Pancreas (tissue), 10 donors: ENCODE results near the gene GAA. TPM values are rescaled to one million over a fixed set of nuclear protein-coding genes. Genes with fewer than 3 reads are reported as not detected.

ENCODE experiments used
- ATAC-seq, 4 donors: fragments of 200-7000 bp; cut with Tn5 transposase; one replicate each; pipeline versions ENCODE4 v1.8.0 to v1.9.1; 2020; ENCODE audit warnings: mild to moderate bottlenecking in 4 of 4, moderate library complexity in 4 of 4
- DNase-seq, 6 donors: peaks; one replicate each; pipeline ENCODE4 v3.0.0-alpha.2; 2020
- FAIRE-seq: peaks from 2 replicates; lab custom pipeline; 2012; peaks lifted over from hg19 to GRCh38; lab: Jason Lieb, UNC
- H3K27ac ChIP-seq, 4 donors: fragments of 200-600 bp; sonication (generic); 1 replicate in 3 of 4; 2 replicates in 1 of 4; pipeline versions ENCODE4 v1.5.0 to v1.8.0; 2020
- H3K27me3 ChIP-seq, 4 donors: fragments of 200-600 bp; one replicate each; pipeline ENCODE4 v1.8.0; 2021
- H3K36me3 ChIP-seq, 3 donors: fragments of 200-600 bp; sonication (generic) in 1 of 3; one replicate each; pipeline versions ENCODE4 v1.5.0 to v1.8.0; 2020 to 2021
- H3K4me1 ChIP-seq, 3 donors: fragments of 200-600 bp; one replicate each; pipeline ENCODE4 v1.8.0; 2021
- H3K4me3 ChIP-seq, 4 donors: fragments of 200-600 bp; sonication (generic) in 2 of 4; one replicate each; pipeline versions ENCODE4 v1.5.0 to v1.8.0; 2020 to 2021
- H3K9me3 ChIP-seq, 4 donors: fragments of 200-600 bp; one replicate each; pipeline ENCODE4 v1.8.0; 2021
- CTCF ChIP-seq, 4 donors: fragments of 200-600 bp; sonication (generic) in 3 of 4; IDR thresholded peaks; one replicate each; pipeline versions ENCODE4 v1.5.0 to v1.8.0; 2021; ENCODE audit warnings: antibody characterized with exemption in 4 of 4
- WGBS, 2 donors: extraction: QIAGEN DNeasy Blood & Tissue Kit; methylation state at CpG; one replicate each; pipeline ENCODE4 v1.1.7; 2013; 5-methylcytosine and 5-hydroxymethylcytosine counted together
- intact Hi-C, 3 donors: fragments of 100-400 bp; cut with DNase I; formaldehyde crosslinking; loops; one replicate each; pipeline versions ENCODE4 v1.11.1 to v1.14.2; 2022
- polyA plus RNA-seq, 2 donors: library from polyadenylated mRNA; stranded (reverse); fragments of 200-250 nt; gene quantifications; one replicate each; pipeline ENCODE4 v1.2.3, GENCODE V29; 2013
- total RNA-seq, 6 donors: library from RNA; stranded (reverse); fragmentation: NEBNext Ultra II Directional in 4 of 6; extraction: Animal tissue kit (Norgen Biotek cat#: 25700) in 4 of 6; gene quantifications; one replicate each; pipeline versions ENCODE4 v1.2.1 to v1.2.4, GENCODE V29; 2021 to 2023
- donor health status: healthy with polysubstance abuse.
- donor health status: DM: no; HTN: no; CAD: no; lungs with moderate emphysema.
- donor health status: DM: no; HTN: no; CAD: no.
- donor health status: control.
- donor health status: control.
- donor health status: Bipolar disorder and iron deficiency.
- donor health status: DM: yes; HTN: yes; CAD: no.
- donor health status: DM: no; HTN: no; CAD: no.
- donor health status: DM: no; HTN: no; CAD: no.
- donor health status: DM: yes; HTN: yes; CAD: no.

The GAA gene
- total and polyA plus RNA-seq, 8 donors, result 20.2 to 56.3 (median 33.4) TPM

- intact Hi-C loops, result no loop called here
- ATAC-seq (no peak), DNase-seq (no peak), FAIRE-seq (no peak)
- H3K27me3 ChIP-seq, result no peaks in the 10 kb centered on the region
- WGBS, 2 donors, result 91 to 93% methylated on average over 32 of the region's 32 CpGs
- TF ChIP-seq CTCF (IDR thresholded peaks at IDR 0.05), result no peak
- peaks cover 4 to 24% (median 7%) of the 10 kb centered on the region in 3 donors for H3K4me1 ChIP-seq
- H3K27ac ChIP-seq, result no peak overlapping the region
- H3K4me3 ChIP-seq, result no peak overlapping the region
- H3K9me3 ChIP-seq, result no peaks in the 10 kb centered on the region
- H3K36me3 ChIP-seq, result no peaks in the 10 kb centered on the region
These were observed 35.8 kb upstream of the GAA start for GRCh38 chr17:80065478-80066170.

- H3K36me3 ChIP-seq, result no peaks in the 10 kb centered on the region
- no peak for ATAC-seq
- H3K4me1 ChIP-seq, result peaks cover 7 to 32% (median 9%) of the 10 kb centered on the region in 3 donors
- no peak for DNase-seq
- no peaks in the 10 kb centered on the region for H3K27me3 ChIP-seq
- no peak overlapping the region for H3K27ac ChIP-seq
- no peak overlapping the region for H3K4me3 ChIP-seq
- FAIRE-seq, result no peak
- intact Hi-C loops, result no loop called here
- WGBS, 2 donors, result 95% methylated on average over 31 of the region's 31 CpGs
- no peaks in the 10 kb centered on the region for H3K9me3 ChIP-seq
- TF ChIP-seq CTCF (IDR thresholded peaks at IDR 0.05), result no peak
These were observed 33.9 kb upstream of the GAA start for GRCh38 chr17:80067393-80067986.

GRCh38 chr17:80068301-80069222, 32.8 kb upstream of the GAA start:
- FAIRE-seq, result no peak
- whole genome bisulfite sequencing, 2 donors, result 42 to 46% methylated on average over 23 of the region's 23 CpGs
- Histone ChIP-seq H3K27me3 (no peaks in the 10 kb centered on the region), H3K4me1 (peaks cover 7 to 32% (median 9%) of the 10 kb centered on the region in 3 donors), H3K36me3 (no peaks in the 10 kb centered on the region), H3K9me3 (no peaks in the 10 kb centered on the region), H3K27ac (peak overlapping the region; percentile 25 to 89 (median 78)), H3K4me3 (no peak overlapping the region)
- no peak for TF ChIP-seq CTCF (IDR thresholded peaks at IDR 0.05)
- peak; percentile 34 to 57 (median 49) for ATAC-seq
- DNase-seq, result peak in 4 of 6 donors; percentile 45 to 63 (median 52)
- intact Hi-C loops, result no loop called here

GRCh38 chr17:80070375-80071115, 30.8 kb upstream of the GAA start:
- no peaks in the 10 kb centered on the region for H3K36me3 ChIP-seq
- no peaks in the 10 kb centered on the region for H3K9me3 ChIP-seq
- intact Hi-C loops, result loop anchor here in 1 of 3 donors (10.0 kb wide), 1 partner anchor 66 kb away; no protein-coding TSS in a partner anchor
- no peak for TF ChIP-seq CTCF (IDR thresholded peaks at IDR 0.05)
- DNase-seq (no peak), ATAC-seq (peak; percentile 8 to 17 (median 16)), FAIRE-seq (no peak)
- H3K27me3 ChIP-seq, result no peaks in the 10 kb centered on the region
- H3K4me1 ChIP-seq, result peaks cover 7 to 32% (median 9%) of the 10 kb centered on the region in 3 donors
- 39 to 43% methylated on average over 15 of the region's 15 CpGs for WGBS, 2 donors
- peak overlapping the region; percentile 72 to 89 (median 86) for H3K27ac ChIP-seq
- H3K4me3 ChIP-seq, result peak overlapping the region in 3 of 4 donors; percentile 4 to 34 (median 33)
